Measurements from ENCODE around the gene FYB1. TPM values are rescaled to one million over a fixed set of nuclear protein-coding genes. Genes with fewer than 3 reads are reported as not detected.
"Not testable (repeated sequence)": the region's sequence is repeated elsewhere in the genome, so short reads cannot be mapped to it uniquely, and the experiment has no call there.

The FYB1 gene
- total RNA-seq, 1 experiment from 2014 or later: 0.52 TPM

DNA sequence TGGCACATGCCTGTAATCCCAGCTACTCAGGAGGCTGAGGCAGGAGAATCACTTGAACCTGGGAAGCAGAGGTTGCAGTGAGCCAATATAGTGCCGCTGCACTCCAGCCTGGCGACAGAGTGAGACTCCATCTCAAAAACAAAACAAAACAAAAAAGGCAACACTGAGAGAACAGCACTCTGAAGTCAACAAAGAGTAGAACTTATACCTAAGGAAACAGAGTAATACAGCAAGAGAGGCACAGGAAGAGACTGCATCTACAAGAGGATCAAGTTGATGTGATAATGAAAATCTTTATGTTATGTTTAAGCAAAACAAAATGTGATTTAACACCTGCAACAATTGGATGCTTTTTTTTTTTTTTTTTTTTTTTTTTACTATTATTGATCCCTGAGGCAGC is 33.1 kb downstream of the FYB1 start:
- no peaks in the 10 kb centered on the region for H3K36me3 Mint-ChIP-seq
- CTCF ChIA-PET: no interaction called here

DNA sequence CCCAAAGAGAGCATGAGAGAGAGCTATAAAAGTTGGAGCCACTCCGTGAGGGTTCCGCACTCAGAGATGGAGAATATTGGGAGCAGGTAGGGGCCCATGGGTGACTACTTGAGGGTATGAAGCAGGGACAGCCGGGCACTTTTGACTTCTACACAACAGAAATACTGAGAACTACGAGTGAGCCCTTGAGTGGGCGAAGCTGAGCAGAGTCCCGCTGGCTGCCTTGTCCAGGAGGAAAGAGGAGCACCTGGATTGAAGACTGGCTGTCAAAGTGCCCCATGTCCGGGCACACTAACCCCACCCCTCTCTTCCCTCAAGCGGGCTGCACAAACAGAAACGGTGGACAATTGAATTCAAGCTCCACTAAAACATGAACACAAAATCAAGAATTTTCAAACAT is 33.6 kb downstream of the FYB1 start:
- no peak for ATAC-seq
- CTCF ChIA-PET: no interaction called here
- Mint-ChIP-seq H3K4me1 (no peaks in the 10 kb centered on the region), H3K36me3 (no peaks in the 10 kb centered on the region), H3K4me3 (no peak overlapping the region), H3K9me3 (no peaks in the 10 kb centered on the region), H3K27ac (no peak overlapping the region), H3K27me3 (ENCODE audit: low read depth) (no peaks in the 10 kb centered on the region)
- DNase-seq (ENCODE audit: low spot score): no peak
- POLR2A ChIA-PET: no interaction called here
- TF ChIP-seq CBFB (CRISPR knock-in tag; IDR thresholded peaks at IDR 0.05; ENCODE audit: low read depth) (no peak), CREM (CRISPR knock-in tag; IDR thresholded peaks at IDR 0.05) (no peak), HMGA2 (CRISPR knock-in tag; IDR thresholded peaks at IDR 0.05) (no peak), MYBL2 (CRISPR knock-in tag; IDR thresholded peaks at IDR 0.05) (no peak), NR2C2 (CRISPR knock-in tag; IDR thresholded peaks at IDR 0.05) (no peak), MXD4 (CRISPR knock-in tag; IDR thresholded peaks at IDR 0.05; ENCODE audit: borderline replicate concordance) (no peak), FOXK1 (CRISPR knock-in tag; IDR thresholded peaks at IDR 0.05) (no peak), ZNF416 (CRISPR knock-in tag; IDR thresholded peaks at IDR 0.05) (no peak), IRF2 (CRISPR knock-in tag; IDR thresholded peaks at IDR 0.05; ENCODE audit: borderline replicate concordance, low read depth) (no peak), TP53 (CRISPR knock-in tag; IDR thresholded peaks at IDR 0.05) (no peak), ATF1 (CRISPR knock-in tag; IDR thresholded peaks at IDR 0.05) (no peak), FOXJ3 (CRISPR knock-in tag; IDR thresholded peaks at IDR 0.05; ENCODE audit: borderline replicate concordance) (no peak), ZNF396 (CRISPR knock-in tag; IDR thresholded peaks at IDR 0.05; ENCODE audit: borderline replicate concordance) (no peak), HMGXB4 (CRISPR knock-in tag; IDR thresholded peaks at IDR 0.05) (no peak)
- TF ChIP-seq, protein P1, sequence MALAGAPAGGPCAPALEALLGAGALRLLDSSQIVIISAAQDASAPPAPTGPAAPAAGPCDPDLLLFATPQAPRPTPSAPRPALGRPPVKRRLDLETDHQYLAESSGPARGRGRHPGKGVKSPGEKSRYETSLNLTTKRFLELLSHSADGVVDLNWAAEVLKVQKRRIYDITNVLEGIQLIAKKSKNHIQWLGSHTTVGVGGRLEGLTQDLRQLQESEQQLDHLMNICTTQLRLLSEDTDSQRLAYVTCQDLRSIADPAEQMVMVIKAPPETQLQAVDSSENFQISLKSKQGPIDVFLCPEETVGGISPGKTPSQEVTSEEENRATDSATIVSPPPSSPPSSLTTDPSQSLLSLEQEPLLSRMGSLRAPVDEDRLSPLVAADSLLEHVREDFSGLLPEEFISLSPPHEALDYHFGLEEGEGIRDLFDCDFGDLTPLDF (CRISPR knock-in tag; IDR thresholded peaks at IDR 0.05): no peak
- TF ChIP-seq, protein P2, sequence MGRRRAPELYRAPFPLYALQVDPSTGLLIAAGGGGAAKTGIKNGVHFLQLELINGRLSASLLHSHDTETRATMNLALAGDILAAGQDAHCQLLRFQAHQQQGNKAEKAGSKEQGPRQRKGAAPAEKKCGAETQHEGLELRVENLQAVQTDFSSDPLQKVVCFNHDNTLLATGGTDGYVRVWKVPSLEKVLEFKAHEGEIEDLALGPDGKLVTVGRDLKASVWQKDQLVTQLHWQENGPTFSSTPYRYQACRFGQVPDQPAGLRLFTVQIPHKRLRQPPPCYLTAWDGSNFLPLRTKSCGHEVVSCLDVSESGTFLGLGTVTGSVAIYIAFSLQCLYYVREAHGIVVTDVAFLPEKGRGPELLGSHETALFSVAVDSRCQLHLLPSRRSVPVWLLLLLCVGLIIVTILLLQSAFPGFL (CRISPR knock-in tag; IDR thresholded peaks at IDR 0.05; ENCODE audit: borderline replicate concordance): no peak
- TF ChIP-seq, protein P3, sequence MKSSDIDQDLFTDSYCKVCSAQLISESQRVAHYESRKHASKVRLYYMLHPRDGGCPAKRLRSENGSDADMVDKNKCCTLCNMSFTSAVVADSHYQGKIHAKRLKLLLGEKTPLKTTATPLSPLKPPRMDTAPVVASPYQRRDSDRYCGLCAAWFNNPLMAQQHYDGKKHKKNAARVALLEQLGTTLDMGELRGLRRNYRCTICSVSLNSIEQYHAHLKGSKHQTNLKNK (CRISPR knock-in tag; IDR thresholded peaks at IDR 0.05): no peak
- TF ChIP-seq, protein P4, sequence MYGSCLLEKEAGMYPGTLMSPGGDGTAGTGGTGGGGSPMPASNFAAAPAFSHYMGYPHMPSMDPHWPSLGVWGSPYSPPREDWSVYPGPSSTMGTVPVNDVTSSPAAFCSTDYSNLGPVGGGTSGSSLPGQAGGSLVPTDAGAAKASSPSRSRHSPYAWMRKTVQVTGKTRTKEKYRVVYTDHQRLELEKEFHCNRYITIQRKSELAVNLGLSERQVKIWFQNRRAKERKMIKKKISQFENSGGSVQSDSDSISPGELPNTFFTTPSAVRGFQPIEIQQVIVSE (CRISPR knock-in tag; IDR thresholded peaks at IDR 0.05; ENCODE audit: borderline replicate concordance): no peak
- TF ChIP-seq, protein P5, sequence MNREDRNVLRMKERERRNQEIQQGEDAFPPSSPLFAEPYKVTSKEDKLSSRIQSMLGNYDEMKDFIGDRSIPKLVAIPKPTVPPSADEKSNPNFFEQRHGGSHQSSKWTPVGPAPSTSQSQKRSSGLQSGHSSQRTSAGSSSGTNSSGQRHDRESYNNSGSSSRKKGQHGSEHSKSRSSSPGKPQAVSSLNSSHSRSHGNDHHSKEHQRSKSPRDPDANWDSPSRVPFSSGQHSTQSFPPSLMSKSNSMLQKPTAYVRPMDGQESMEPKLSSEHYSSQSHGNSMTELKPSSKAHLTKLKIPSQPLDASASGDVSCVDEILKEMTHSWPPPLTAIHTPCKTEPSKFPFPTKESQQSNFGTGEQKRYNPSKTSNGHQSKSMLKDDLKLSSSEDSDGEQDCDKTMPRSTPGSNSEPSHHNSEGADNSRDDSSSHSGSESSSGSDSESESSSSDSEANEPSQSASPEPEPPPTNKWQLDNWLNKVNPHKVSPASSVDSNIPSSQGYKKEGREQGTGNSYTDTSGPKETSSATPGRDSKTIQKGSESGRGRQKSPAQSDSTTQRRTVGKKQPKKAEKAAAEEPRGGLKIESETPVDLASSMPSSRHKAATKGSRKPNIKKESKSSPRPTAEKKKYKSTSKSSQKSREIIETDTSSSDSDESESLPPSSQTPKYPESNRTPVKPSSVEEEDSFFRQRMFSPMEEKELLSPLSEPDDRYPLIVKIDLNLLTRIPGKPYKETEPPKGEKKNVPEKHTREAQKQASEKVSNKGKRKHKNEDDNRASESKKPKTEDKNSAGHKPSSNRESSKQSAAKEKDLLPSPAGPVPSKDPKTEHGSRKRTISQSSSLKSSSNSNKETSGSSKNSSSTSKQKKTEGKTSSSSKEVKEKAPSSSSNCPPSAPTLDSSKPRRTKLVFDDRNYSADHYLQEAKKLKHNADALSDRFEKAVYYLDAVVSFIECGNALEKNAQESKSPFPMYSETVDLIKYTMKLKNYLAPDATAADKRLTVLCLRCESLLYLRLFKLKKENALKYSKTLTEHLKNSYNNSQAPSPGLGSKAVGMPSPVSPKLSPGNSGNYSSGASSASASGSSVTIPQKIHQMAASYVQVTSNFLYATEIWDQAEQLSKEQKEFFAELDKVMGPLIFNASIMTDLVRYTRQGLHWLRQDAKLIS (CRISPR knock-in tag; IDR thresholded peaks at IDR 0.05; ENCODE audit: borderline replicate concordance): no peak

More for the DNA sequence above, 33.1 kb downstream of the FYB1 start:
- no peak for TF ChIP-seq NFATC4 (CRISPR knock-in tag; IDR thresholded peaks at IDR 0.05)
- no peak for TF ChIP-seq SOX15 (CRISPR knock-in tag; IDR thresholded peaks at IDR 0.05)
- TF ChIP-seq, protein P4 (CRISPR knock-in tag; IDR thresholded peaks at IDR 0.05; ENCODE audit: borderline replicate concordance): no peak
- TF ChIP-seq CBFB (CRISPR knock-in tag; IDR thresholded peaks at IDR 0.05; ENCODE audit: low read depth): no peak
- H3K4me1 Mint-ChIP-seq: no peaks in the 10 kb centered on the region
- no peak for DNase-seq (ENCODE audit: low spot score)
- H3K27ac Mint-ChIP-seq: no peak overlapping the region
- H3K9me3 Mint-ChIP-seq: no peaks in the 10 kb centered on the region
- no peaks in the 10 kb centered on the region for H3K27me3 Mint-ChIP-seq (ENCODE audit: low read depth)
- H3K4me3 Mint-ChIP-seq: no peak overlapping the region
- POLR2A ChIA-PET: no interaction called here
- no peak for ATAC-seq

GRCh38 chr5:39179561-39179960 is 39.8 kb downstream of the FYB1 start:
- H3K4me3 Mint-ChIP-seq; POLR2A ChIA-PET; H3K27me3 Mint-ChIP-seq (ENCODE audit: low read depth); DNase-seq (ENCODE audit: low spot score); ATAC-seq; H3K36me3 Mint-ChIP-seq; H3K4me1 Mint-ChIP-seq; H3K9me3 Mint-ChIP-seq; H3K27ac Mint-ChIP-seq: not testable (repeated sequence)
- CTCF ChIA-PET: interaction anchor here (1.0 kb wide), 1 partner anchor 38 kb away, joined by 6 read pairs; no protein-coding TSS in a partner anchor

All from WTC11 (cell line).